ENCODE results near the gene GPR173. TPM values are rescaled to one million over a fixed set of nuclear protein-coding genes. Genes with fewer than 3 reads are reported as not detected.

Gene GPR173, protein sequence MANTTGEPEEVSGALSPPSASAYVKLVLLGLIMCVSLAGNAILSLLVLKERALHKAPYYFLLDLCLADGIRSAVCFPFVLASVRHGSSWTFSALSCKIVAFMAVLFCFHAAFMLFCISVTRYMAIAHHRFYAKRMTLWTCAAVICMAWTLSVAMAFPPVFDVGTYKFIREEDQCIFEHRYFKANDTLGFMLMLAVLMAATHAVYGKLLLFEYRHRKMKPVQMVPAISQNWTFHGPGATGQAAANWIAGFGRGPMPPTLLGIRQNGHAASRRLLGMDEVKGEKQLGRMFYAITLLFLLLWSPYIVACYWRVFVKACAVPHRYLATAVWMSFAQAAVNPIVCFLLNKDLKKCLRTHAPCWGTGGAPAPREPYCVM
- total RNA-seq (2014; rRNA removed; shearing (Covaris generic)): 1.3 TPM in 2 replicates

DNA sequence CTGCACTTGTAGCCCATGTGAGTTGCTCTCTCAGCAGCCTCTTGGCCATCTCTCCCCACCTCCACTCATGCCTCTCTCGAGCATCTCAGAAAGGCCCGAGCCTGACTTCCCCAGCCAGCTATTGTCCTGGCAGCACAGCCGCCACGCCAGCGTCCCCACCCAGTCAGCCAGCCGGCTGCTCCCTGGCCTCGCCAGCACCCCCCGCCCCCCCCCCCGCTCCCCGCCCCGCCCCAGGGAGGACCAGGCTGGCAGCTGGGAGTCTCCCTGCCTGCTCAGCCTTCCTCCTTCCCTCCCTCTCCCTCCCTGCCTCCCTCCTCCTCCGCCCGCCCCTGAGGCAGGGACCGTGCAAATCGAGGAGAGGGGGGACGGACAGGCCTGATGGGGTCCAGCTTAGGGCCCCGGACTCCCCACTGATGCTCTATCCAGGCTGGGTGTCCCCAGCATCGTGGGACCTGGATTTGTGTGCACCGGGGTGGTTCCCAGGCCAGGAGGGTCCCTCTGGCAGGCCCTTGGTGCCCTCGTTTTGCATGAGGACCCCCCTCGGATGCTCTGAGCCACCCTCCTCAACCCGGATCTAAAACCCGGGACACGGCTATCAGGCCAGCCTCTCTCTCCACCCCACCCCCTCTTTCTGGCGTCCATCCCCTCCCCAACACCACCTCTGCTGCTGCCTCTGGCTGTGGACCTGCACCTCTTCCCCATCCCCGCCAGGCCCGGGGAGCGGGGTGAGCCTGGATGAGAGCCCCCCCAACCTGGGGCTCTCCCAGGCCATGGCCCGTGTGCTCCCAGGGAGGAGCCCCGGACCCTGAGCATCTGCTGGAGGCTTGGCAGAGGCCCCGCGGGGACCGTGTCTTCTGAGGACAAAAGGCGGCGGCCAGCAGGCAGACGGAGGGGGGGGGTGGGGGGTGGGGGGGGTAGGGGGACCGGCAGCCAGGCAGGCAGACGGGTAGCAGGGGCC lies at the start of gene GPR173:
Gene GPR173, plus strand, starts transcription at position 621 of the 958 bp plus-strand sequence. CDS start 27,833 bp downstream, outside the sequence.
- peak; percentile 74 for DNase-seq
- Histone ChIP-seq H3K4me1 (0 out of 2 replicates have a peak, but pooled peaks cover 2% of the 10 kb centered on the region), H3K4me3 (peak within 1 kb of the TSS; percentile 75), H3K9me3 (replicated peaks) (no peaks in the 10 kb centered on the region), H3K27me3 (no peaks in the 10 kb centered on the region), H3K36me3 (no peaks in the 10 kb centered on the region), H3K27ac (peak within 1 kb of the TSS; percentile 93)

DNA sequence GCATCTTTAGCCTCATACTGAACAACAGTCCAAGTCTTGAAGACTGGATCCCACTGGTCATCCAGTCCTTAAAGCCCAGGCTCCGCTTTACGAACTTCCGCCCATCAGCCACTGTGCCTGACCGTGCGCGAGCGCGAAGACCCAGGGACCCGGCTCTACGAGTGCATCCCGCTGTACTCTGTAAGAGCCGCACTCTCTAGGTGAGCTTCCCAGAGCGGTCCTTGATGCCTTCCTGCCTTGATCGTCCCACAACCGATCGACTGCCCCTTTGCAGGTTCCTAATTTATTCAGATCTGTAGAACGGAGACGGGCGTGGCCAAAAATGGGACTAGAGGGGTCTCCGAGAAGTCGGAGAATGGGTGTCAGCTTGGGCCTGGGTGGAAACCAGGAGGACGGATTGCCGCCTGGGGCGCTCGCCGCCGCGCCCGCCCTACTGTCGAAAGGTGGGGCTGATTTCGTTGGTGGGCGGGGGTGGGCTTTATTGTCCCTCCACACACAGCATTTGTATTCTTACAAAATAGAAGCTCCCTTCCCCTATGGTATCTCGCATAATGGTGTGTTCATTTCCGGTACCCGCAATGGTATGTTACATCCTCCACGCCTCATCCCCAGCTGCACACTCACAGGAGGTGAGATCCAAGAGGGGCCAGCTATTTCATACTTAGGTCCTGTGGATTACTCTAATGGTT lies 48.0 kb upstream of the GPR173 start:
- Histone ChIP-seq H3K27me3 (no peaks in the 10 kb centered on the region), H3K4me3 (no peak overlapping the region), H3K9me3 (replicated peaks) (no peaks in the 10 kb centered on the region), H3K4me1 (no peaks in the 10 kb centered on the region), H3K36me3 (no peaks in the 10 kb centered on the region), H3K27ac (no peak overlapping the region)
- DNase-seq: no peak

DNA sequence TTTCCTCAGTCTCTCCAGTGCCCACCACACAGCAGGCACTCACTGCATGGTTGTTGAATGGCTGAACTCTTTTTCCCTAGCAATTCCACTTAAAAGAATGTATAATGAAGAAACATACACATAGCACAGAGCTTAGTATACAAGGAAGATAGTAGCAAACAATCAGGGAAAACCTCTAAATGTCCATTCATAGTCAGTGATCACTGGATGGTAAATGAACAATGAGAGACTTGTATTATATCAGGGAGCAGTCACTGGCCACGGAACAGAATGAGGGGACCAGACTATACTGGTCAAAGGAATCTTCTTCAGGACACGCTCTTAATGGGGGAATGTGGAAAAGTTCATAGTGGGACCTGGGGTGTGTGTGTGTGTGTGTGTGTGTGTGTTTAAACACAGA lies 46.6 kb upstream of the GPR173 start:
- Histone ChIP-seq H3K4me1 (no peaks in the 10 kb centered on the region), H3K36me3 (no peaks in the 10 kb centered on the region), H3K27me3 (no peaks in the 10 kb centered on the region), H3K27ac (no peak overlapping the region), H3K9me3 (replicated peaks) (no peaks in the 10 kb centered on the region), H3K4me3 (no peak overlapping the region)
- no peak for DNase-seq

DNA sequence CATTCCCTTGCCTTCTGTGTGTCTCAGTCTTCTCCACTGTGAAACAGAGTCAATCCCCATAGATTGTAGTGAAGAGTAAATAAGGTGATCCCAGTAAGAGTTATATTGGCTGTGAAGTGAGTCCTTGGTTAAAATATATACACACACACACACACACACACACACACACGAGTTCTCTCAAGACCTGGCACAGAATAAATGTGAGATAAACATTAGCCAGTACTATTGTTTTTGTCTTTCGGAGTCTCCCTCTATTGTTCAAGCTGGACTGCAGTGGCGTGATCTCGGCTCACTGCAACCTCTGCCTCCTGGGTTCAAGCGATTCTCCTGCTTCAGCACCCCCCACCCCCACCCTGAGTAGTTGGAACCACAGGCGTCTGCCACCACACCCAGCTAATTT lies 45.5 kb upstream of the GPR173 start:
- no peaks in the 10 kb centered on the region for H3K4me1 ChIP-seq
- no peaks in the 10 kb centered on the region for H3K36me3 ChIP-seq
- no peak for DNase-seq
- H3K27me3 ChIP-seq: no peaks in the 10 kb centered on the region
- H3K9me3 ChIP-seq (replicated peaks): no peaks in the 10 kb centered on the region
- no peak overlapping the region for H3K4me3 ChIP-seq
- no peak overlapping the region for H3K27ac ChIP-seq

DNA sequence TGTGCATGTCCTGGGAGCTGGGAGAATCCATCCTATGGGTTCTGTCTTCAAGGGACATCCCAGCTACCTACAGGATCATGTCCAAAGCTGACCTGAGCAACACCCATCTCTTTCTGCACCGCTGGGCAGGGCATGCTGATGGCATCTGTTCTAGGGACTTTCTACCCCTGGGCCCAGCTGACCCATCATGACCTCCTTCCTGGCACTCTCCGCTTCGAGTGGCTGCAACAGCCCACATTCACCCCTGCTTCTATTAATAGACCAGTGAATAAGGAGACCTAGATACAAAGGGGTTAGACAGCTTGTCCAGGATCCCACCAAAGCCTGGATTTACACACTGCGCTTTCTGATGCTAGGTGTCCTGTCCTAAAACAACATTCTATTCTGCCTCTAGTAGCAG lies 44.6 kb upstream of the GPR173 start:
- no peak overlapping the region for H3K27ac ChIP-seq
- DNase-seq: no peak
- H3K36me3 ChIP-seq: no peaks in the 10 kb centered on the region
- no peaks in the 10 kb centered on the region for H3K27me3 ChIP-seq
- H3K4me1 ChIP-seq: no peaks in the 10 kb centered on the region
- no peak overlapping the region for H3K4me3 ChIP-seq
- no peaks in the 10 kb centered on the region for H3K9me3 ChIP-seq (replicated peaks)

DNA sequence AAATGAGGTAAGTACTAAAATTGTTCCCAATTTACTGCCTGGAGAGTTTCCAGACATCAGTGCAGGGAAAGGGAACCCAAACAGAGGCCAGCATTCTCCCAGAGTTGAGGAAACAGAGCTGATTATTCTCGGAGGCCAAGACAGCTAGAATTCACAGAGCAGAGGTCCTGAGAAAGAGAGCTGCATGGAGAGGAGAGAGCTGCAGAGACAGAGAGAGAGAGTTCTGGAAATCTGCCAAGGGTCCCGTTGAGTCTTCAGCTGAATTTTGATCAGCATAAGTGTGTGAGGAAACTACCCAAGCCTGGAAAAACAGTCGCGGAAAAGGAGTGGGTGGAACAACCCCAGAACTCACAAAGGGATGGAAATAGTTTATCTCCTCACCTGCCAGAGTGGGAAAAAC lies 43.8 kb upstream of the GPR173 start:
- Histone ChIP-seq H3K4me3 (no peak overlapping the region), H3K27me3 (no peaks in the 10 kb centered on the region), H3K4me1 (no peaks in the 10 kb centered on the region), H3K27ac (no peak overlapping the region), H3K9me3 (replicated peaks) (no peaks in the 10 kb centered on the region), H3K36me3 (no peaks in the 10 kb centered on the region)
- DNase-seq: no peak

DNA sequence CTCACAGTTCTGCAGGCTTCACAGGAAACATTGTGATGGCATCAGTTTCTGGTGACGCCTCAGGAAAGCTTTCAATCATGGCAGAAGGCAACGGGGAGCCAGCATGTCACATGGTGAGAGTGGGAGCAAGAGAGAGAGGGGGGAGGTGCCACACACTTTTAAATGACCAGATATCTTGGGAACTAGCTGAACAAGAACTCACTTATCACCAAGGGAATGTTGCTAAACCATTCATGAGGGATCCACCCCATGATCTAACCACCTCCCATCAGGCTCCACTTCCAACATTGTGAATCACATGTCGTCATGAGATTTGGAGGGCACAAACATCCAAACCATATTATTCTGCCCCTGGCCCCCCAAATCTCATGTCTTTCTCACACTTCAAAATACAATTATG lies 43.3 kb upstream of the GPR173 start:
- Histone ChIP-seq H3K9me3 (replicated peaks) (no peaks in the 10 kb centered on the region), H3K4me3 (no peak overlapping the region), H3K4me1 (no peaks in the 10 kb centered on the region), H3K27me3 (no peaks in the 10 kb centered on the region), H3K27ac (no peak overlapping the region), H3K36me3 (no peaks in the 10 kb centered on the region)
- DNase-seq: no peak

DNA sequence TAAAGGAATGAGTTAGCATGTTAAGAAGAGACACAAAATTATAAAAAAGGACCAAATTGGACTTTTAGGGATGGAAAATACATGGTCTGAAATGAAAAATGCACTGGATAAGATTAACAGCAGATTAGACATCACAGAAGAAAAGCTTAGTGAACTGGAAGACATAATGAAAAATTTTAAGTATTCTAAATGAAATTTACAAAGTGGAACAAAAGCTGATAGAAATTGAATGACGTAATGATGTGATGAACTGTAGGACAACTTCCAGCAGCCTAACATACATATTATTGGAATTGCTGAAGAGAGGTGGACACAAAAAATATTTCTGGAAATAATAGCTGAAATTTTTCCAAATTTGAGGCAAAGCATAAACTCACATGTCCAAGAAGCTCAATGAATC lies 39.6 kb upstream of the GPR173 start:
- DNase-seq: no peak
- no peaks in the 10 kb centered on the region for H3K4me1 ChIP-seq
- no peaks in the 10 kb centered on the region for H3K27me3 ChIP-seq
- H3K9me3 ChIP-seq (replicated peaks): no peaks in the 10 kb centered on the region
- no peak overlapping the region for H3K27ac ChIP-seq
- no peak overlapping the region for H3K4me3 ChIP-seq
- H3K36me3 ChIP-seq: no peaks in the 10 kb centered on the region

DNA sequence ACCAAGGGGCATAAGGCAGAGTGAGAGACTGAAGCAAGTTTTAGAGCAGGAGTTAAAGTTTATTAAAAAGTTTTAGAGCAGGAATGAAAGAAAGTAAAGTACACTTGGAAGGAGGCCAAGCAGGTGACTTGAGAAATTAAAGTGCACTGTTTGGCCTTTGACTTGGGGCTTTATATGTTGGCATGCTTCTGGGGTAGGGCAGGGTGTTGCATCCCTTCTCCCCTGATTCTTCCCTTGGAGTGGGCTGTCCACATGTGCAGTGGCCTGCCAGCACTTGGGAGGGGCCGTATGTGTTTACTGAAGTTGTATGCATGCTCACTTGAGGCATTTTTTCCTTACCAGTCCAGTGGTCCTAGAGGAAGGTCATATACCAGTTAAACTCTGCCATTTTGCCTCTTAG lies 35.3 kb upstream of the GPR173 start:
- DNase-seq: no peak
- no peak overlapping the region for H3K27ac ChIP-seq
- no peak overlapping the region for H3K4me3 ChIP-seq
- no peaks in the 10 kb centered on the region for H3K9me3 ChIP-seq (replicated peaks)
- H3K4me1 ChIP-seq: no peaks in the 10 kb centered on the region
- no peaks in the 10 kb centered on the region for H3K36me3 ChIP-seq
- H3K27me3 ChIP-seq: no peaks in the 10 kb centered on the region

DNA sequence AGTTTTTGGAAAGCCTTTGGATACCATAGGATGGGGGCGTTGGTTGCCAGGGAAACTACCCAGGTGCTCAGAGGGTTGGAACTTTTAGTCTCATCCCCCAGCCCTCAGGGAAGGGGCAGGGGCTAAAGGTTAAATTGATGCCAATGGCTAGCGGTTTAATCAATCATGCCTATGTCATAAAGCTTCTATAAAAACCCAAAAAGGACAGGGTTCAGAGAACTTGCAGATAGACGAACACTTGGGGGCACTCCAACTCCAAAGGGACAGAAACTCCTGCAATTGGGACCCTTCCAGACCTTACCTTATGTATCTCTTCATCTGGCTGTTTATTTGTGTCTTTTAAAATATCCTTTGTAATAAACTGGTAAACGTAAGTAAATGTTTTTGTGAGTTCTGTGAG lies 30.0 kb upstream of the GPR173 start:
- Histone ChIP-seq H3K4me1 (no peaks in the 10 kb centered on the region), H3K27ac (no peak overlapping the region), H3K4me3 (no peak overlapping the region), H3K9me3 (replicated peaks) (no peaks in the 10 kb centered on the region), H3K36me3 (no peaks in the 10 kb centered on the region), H3K27me3 (no peaks in the 10 kb centered on the region)
- no peak for DNase-seq

DNA sequence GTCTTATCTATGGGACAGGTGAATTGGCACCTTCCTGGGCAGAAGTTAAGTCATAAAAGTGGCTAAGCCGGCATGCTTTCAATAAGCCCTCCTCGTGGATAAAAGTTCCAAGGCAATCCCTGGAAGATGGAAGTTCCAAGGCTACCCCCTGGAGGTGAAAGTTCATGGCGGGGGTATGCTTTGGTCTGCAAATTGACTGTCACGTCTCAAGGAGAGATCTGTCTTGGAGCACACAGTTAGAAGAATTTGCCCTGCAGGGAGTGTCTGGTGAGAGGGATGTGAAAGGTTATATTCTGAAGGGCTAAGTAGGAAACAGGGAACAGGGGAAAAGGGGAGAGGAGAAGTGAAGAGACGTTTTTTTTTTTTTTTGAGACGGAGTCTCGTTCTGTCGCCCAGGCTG lies 26.2 kb upstream of the GPR173 start:
- no peaks in the 10 kb centered on the region for H3K36me3 ChIP-seq
- H3K4me1 ChIP-seq: no peaks in the 10 kb centered on the region
- no peak overlapping the region for H3K4me3 ChIP-seq
- no peak overlapping the region for H3K27ac ChIP-seq
- no peak for DNase-seq
- no peaks in the 10 kb centered on the region for H3K27me3 ChIP-seq
- no peaks in the 10 kb centered on the region for H3K9me3 ChIP-seq (replicated peaks)

DNA sequence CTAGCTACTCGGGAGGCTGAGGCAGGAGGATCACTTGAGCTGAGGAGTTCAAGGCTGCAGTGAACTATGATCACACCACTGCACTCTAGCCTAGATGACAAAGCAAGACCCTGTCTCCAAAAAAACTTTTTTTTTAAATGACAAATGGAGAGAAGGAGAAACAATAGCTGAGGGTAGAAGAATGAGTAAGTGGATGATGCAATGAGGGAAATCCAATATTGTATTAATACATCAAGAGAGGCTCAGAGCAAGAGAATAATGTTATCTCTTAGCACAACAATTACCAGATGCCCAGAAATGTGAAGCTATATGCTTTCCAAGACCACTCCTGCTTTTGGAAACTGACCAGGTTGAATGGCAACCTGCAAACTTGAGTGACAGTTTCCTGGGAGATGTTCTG lies 19.9 kb upstream of the GPR173 start:
- Histone ChIP-seq H3K27ac (no peak overlapping the region), H3K4me3 (no peak overlapping the region), H3K4me1 (no peaks in the 10 kb centered on the region), H3K36me3 (no peaks in the 10 kb centered on the region), H3K27me3 (no peaks in the 10 kb centered on the region), H3K9me3 (replicated peaks) (no peaks in the 10 kb centered on the region)
- DNase-seq: no peak

DNA sequence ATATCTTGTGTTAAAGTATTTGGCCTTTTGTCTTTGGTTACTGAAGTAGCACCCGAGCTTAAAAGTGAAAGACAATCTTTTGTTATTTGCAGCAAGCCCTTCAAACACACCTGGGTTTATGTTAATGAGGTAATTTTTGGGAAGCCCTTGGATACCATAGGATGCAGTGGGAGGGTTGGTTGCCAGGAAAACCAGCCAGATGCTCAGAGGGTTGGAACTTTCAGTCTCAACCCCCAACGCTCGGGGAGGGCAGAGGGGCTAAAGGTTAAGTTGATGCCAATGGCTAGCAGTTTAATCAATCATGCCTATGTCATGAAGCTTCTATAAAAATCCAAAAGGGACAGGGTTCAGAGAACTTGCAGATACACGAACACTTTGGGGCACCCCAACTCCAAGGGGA lies 17.2 kb upstream of the GPR173 start:
- no peaks in the 10 kb centered on the region for H3K36me3 ChIP-seq
- H3K4me3 ChIP-seq: no peak overlapping the region
- no peak overlapping the region for H3K27ac ChIP-seq
- no peaks in the 10 kb centered on the region for H3K4me1 ChIP-seq
- no peaks in the 10 kb centered on the region for H3K27me3 ChIP-seq
- DNase-seq: no peak
- H3K9me3 ChIP-seq (replicated peaks): no peaks in the 10 kb centered on the region

DNA sequence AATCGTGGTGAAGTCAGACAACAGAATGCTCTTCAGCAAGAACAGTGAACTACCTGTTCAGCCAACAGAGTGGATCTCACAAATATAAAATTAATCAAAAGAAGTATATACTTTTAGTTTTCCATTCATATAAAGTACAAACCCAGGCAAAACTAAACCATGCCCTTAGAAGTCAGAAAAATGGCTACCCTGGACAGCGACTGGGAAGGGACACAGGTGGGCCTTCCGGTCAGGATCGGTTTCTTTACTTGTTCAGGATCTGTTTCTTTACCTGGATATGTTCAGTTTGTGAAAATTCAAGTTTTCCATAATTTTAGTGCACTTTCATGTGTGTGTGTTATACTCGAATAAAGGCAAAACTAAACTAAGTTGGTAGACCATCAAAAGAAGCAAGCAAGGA lies 12.4 kb upstream of the GPR173 start:
- DNase-seq: no peak
- H3K4me1 ChIP-seq: no peaks in the 10 kb centered on the region
- H3K9me3 ChIP-seq (replicated peaks): no peaks in the 10 kb centered on the region
- no peaks in the 10 kb centered on the region for H3K36me3 ChIP-seq
- H3K27me3 ChIP-seq: no peaks in the 10 kb centered on the region
- H3K4me3 ChIP-seq: no peak overlapping the region
- no peak overlapping the region for H3K27ac ChIP-seq

DNA sequence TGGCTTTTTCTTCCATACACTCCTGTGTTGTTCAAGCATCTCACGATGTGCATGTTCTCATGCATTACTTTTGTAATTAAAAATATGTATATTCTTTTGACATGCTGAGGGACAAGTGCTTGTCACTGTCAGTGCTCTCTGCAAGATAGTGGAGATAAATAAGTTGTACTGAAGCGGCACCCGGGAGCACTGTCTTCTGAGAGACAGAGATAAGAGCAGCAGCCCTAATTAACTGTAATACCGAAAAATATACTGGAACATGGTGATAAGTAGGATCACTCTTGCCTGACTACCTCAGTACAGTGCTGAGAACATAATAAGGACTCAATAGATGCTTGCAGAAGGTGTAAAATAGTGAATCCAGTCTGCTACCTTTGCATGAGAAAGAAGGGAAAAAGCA lies 9.4 kb upstream of the GPR173 start:
- no peaks in the 10 kb centered on the region for H3K36me3 ChIP-seq
- H3K9me3 ChIP-seq (replicated peaks): no peaks in the 10 kb centered on the region
- no peaks in the 10 kb centered on the region for H3K4me1 ChIP-seq
- DNase-seq: no peak
- no peak overlapping the region for H3K4me3 ChIP-seq
- H3K27ac ChIP-seq: no peak overlapping the region
- H3K27me3 ChIP-seq: no peaks in the 10 kb centered on the region

All from SJCRH30 (cell line).